ENCODE data around the gene HMBS.
"Not testable (repeated sequence)": the region's sequence is repeated elsewhere in the genome, so short reads cannot be mapped to it uniquely, and the experiment has no call there.

HMBS gene

GRCh38 chr11:119116235-119116594 lies 31.5 kb downstream of the HMBS start:
- Histone ChIP-seq H3K9me3 (ENCODE audit: control insufficient read depth, insufficient read depth, low read length) (no peaks in the 10 kb centered on the region), H3K36me3 (ENCODE audit: insufficient read depth, low read length) (no peaks in the 10 kb centered on the region), H3K9ac (ENCODE audit: low read depth, low read length) (no peak overlapping the region), H3K4me1 (ENCODE audit: insufficient read depth, low read length) (peaks cover 3% of the 10 kb centered on the region; the same call in 1 of the 2 replicates)

GRCh38 chr11:119116601-119117000 lies 31.9 kb downstream of the HMBS start:
- H3K4me1 ChIP-seq (ENCODE audit: insufficient read depth, low read length) = peaks cover 3% of the 10 kb centered on the region; the same call in 1 of the 2 replicates
- no peaks in the 10 kb centered on the region for H3K36me3 ChIP-seq (ENCODE audit: insufficient read depth, low read length)
- no peaks in the 10 kb centered on the region for H3K9me3 ChIP-seq (ENCODE audit: control insufficient read depth, insufficient read depth, low read length)
- no peak overlapping the region for H3K9ac ChIP-seq (ENCODE audit: low read depth, low read length)

- H3K9me3 ChIP-seq (ENCODE audit: control insufficient read depth, insufficient read depth, low read length) = no peaks in the 10 kb centered on the region
- no peaks in the 10 kb centered on the region for H3K36me3 ChIP-seq (ENCODE audit: insufficient read depth, low read length)
- H3K4me1 ChIP-seq (ENCODE audit: insufficient read depth, low read length) = peaks cover 3% of the 10 kb centered on the region; the same call in 1 of the 2 replicates
- no peak overlapping the region for H3K9ac ChIP-seq (ENCODE audit: low read depth, low read length)
Measured at GRCh38 chr11:119117004-119117706, 32.5 kb downstream of the HMBS start.

- Histone ChIP-seq H3K9ac (ENCODE audit: low read depth, low read length) (no peak overlapping the region), H3K9me3 (ENCODE audit: control insufficient read depth, insufficient read depth, low read length) (no peaks in the 10 kb centered on the region), H3K36me3 (ENCODE audit: insufficient read depth, low read length) (no peaks in the 10 kb centered on the region), H3K4me1 (ENCODE audit: insufficient read depth, low read length) (no peaks in the 10 kb centered on the region; the same call in 1 of the 2 replicates)
Measured at GRCh38 chr11:119118227-119118626, 33.5 kb downstream of the HMBS start.

- Histone ChIP-seq H3K9ac (ENCODE audit: low read depth, low read length) (no peak overlapping the region), H3K4me1 (ENCODE audit: insufficient read depth, low read length) (no peaks in the 10 kb centered on the region), H3K36me3 (ENCODE audit: insufficient read depth, low read length) (no peaks in the 10 kb centered on the region), H3K9me3 (ENCODE audit: control insufficient read depth, insufficient read depth, low read length) (no peaks in the 10 kb centered on the region)
Measured at GRCh38 chr11:119118946-119119345, 34.3 kb downstream of the HMBS start.

- Histone ChIP-seq H3K9me3 (ENCODE audit: control insufficient read depth, insufficient read depth, low read length) (no peaks in the 10 kb centered on the region), H3K36me3 (ENCODE audit: insufficient read depth, low read length) (no peaks in the 10 kb centered on the region), H3K4me1 (ENCODE audit: insufficient read depth, low read length) (no peaks in the 10 kb centered on the region), H3K9ac (ENCODE audit: low read depth, low read length) (peak overlapping the region; percentile 82)
Measured at GRCh38 chr11:119120639-119121007, 35.9 kb downstream of the HMBS start.

GRCh38 chr11:119121008-119121810 lies 36.5 kb downstream of the HMBS start, which contains the start of gene HINFP:
HINFP (plus strand) TSS chr11:119121580; CDS start chr11:119126945, 5,365 bp downstream.
- Histone ChIP-seq H3K4me1 (ENCODE audit: insufficient read depth, low read length) (no peaks in the 10 kb centered on the region), H3K9ac (ENCODE audit: low read depth, low read length) (peak within 1 kb of the TSS; percentile 95), H3K9me3 (ENCODE audit: control insufficient read depth, insufficient read depth, low read length) (no peaks in the 10 kb centered on the region), H3K36me3 (ENCODE audit: insufficient read depth, low read length) (no peaks in the 10 kb centered on the region)

- Histone ChIP-seq H3K36me3 (ENCODE audit: insufficient read depth, low read length) (no peaks in the 10 kb centered on the region), H3K9ac (ENCODE audit: low read depth, low read length) (peak overlapping the region; percentile 95), H3K9me3 (ENCODE audit: control insufficient read depth, insufficient read depth, low read length) (no peaks in the 10 kb centered on the region), H3K4me1 (ENCODE audit: insufficient read depth, low read length) (no peaks in the 10 kb centered on the region)
Measured at GRCh38 chr11:119121811-119122124, 37.1 kb downstream of the HMBS start.

- H3K4me1 ChIP-seq (ENCODE audit: insufficient read depth, low read length) = no peaks in the 10 kb centered on the region
- H3K36me3 ChIP-seq (ENCODE audit: insufficient read depth, low read length) = peaks cover 7% of the 10 kb centered on the region; the same call in 1 of the 2 replicates
- no peaks in the 10 kb centered on the region for H3K9me3 ChIP-seq (ENCODE audit: control insufficient read depth, insufficient read depth, low read length)
- no peak overlapping the region for H3K9ac ChIP-seq (ENCODE audit: low read depth, low read length)
Measured at GRCh38 chr11:119125821-119126220, 41.1 kb downstream of the HMBS start.

- no peak overlapping the region for H3K9ac ChIP-seq (ENCODE audit: low read depth, low read length)
- no peaks in the 10 kb centered on the region for H3K4me1 ChIP-seq (ENCODE audit: insufficient read depth, low read length)
- H3K36me3 ChIP-seq (ENCODE audit: insufficient read depth, low read length) = peaks cover 7% of the 10 kb centered on the region; the same call in 1 of the 2 replicates
- H3K9me3 ChIP-seq (ENCODE audit: control insufficient read depth, insufficient read depth, low read length) = no peaks in the 10 kb centered on the region
Measured at GRCh38 chr11:119126675-119127268, 42.1 kb downstream of the HMBS start.

GRCh38 chr11:119130662-119131061 lies 46.0 kb downstream of the HMBS start:
- Histone ChIP-seq H3K9ac (ENCODE audit: low read depth, low read length) (no peak overlapping the region), H3K4me1 (ENCODE audit: insufficient read depth, low read length) (no peaks in the 10 kb centered on the region), H3K36me3 (ENCODE audit: insufficient read depth, low read length) (peaks cover 10% of the 10 kb centered on the region), H3K9me3 (ENCODE audit: control insufficient read depth, insufficient read depth, low read length) (no peaks in the 10 kb centered on the region)

- no peak overlapping the region for H3K9ac ChIP-seq (ENCODE audit: low read depth, low read length)
- peaks cover 10% of the 10 kb centered on the region for H3K36me3 ChIP-seq (ENCODE audit: insufficient read depth, low read length)
- no peaks in the 10 kb centered on the region for H3K4me1 ChIP-seq (ENCODE audit: insufficient read depth, low read length)
- H3K9me3 ChIP-seq (ENCODE audit: control insufficient read depth, insufficient read depth, low read length) = no peaks in the 10 kb centered on the region
Measured at GRCh38 chr11:119134389-119134978, 49.8 kb downstream of the HMBS start.

- not testable (repeated sequence) for H3K9me3 ChIP-seq (ENCODE audit: control insufficient read depth, insufficient read depth, low read length); H3K36me3 ChIP-seq (ENCODE audit: insufficient read depth, low read length); H3K4me1 ChIP-seq (ENCODE audit: insufficient read depth, low read length)
Measured at GRCh38 chr11:119139276-119139675, 54.6 kb downstream of the HMBS start.

More at GRCh38 chr11:119139276-119139675, 54.6 kb downstream of the HMBS start:
- H3K9ac ChIP-seq (ENCODE audit: low read depth, low read length) = not testable (repeated sequence)
